Uterus (tissue), 4 donors: Measurements from ENCODE around the gene ARHGAP4. TPM values are rescaled to one million over a fixed set of nuclear protein-coding genes. Genes with fewer than 3 reads are reported as not detected.

ENCODE experiments used
- DNase-seq, 2 donors: peaks; one replicate each; pipeline ENCODE4 v3.0.0-alpha.2; 2019 to 2020
- H3K27ac ChIP-seq, 2 donors: fragments of 200-600 bp; sonication (generic); 1 replicate in 1 of 2; 2 replicates in 1 of 2; pipeline ENCODE4 v1.5.1; 2016 to 2018
- H3K27me3 ChIP-seq, 2 donors: fragments of 200-600 bp; sonication (generic); one replicate each; pipeline ENCODE4 v1.5.1; 2018 to 2019; ENCODE audit warnings: control low read depth in 1 of 2
- H3K36me3 ChIP-seq, 2 donors: fragments of 200-600 bp; sonication (generic); one replicate each; pipeline ENCODE4 v1.5.1; 2019; ENCODE audit warnings: control low read depth in 1 of 2
- H3K4me1 ChIP-seq, 2 donors: fragments of 200-600 bp; sonication (generic); one replicate each; pipeline ENCODE4 v1.5.1; 2018 to 2019; ENCODE audit warnings: control low read depth in 1 of 2
- H3K4me3 ChIP-seq, 2 donors: fragments of 200-600 bp; sonication (generic); 1 replicate in 1 of 2; 2 replicates in 1 of 2; pipeline ENCODE4 v1.5.1; 2018 to 2019; ENCODE audit warnings: mild to moderate bottlenecking in 1 of 2
- H3K9me3 ChIP-seq, 2 donors: fragments of 200-600 bp; sonication (generic); one replicate each; pipeline ENCODE4 v1.5.1; 2019; ENCODE audit warnings: control low read depth in 1 of 2
- POLR2A ChIP-seq, 2 donors: fragments of 450-650 bp; IDR thresholded peaks; one replicate each; pipeline ENCODE4 v1.6.1; 2016; ENCODE audit warnings: antibody characterized with exemption in 2 of 2, mild to moderate bottlenecking in 1 of 2, moderate library complexity in 1 of 2
- intact Hi-C: fragments of 100-400 bp; cut with DNase I; formaldehyde crosslinking; loops from one replicate; pipeline ENCODE4 v1.15.1; 2023; ENCODE audit warnings: low total_unique reads
- total RNA-seq, 4 donors: library from RNA; depleted of rRNA in 3 of 4; stranded (reverse); fragments of >200 nt in 3 of 4; gene quantifications; one replicate each; pipeline versions ENCODE4 v1.1.0 to v1.2.4, GENCODE V29; 2014 to 2023
- TF ChIP-seq, protein P1 (sequence below), 4 experiments: fragments of 200-600 bp in 2 of 4; fragments of 450-650 bp in 2 of 4; sonication (generic) in 2 of 4; IDR thresholded peaks; one replicate each; pipeline ENCODE4 v1.5.1; 2016 to 2019; ENCODE audit warnings: antibody characterized with exemption in 4 of 4, mild to moderate bottlenecking in 2 of 4, moderate library complexity in 1 of 4
- donor health status: DM: yes; HTN: yes; CAD: no.

Gene ARHGAP4
- total RNA-seq = 10 to 100 TPM in 2 of 4 donors, 1 to 10 TPM in 2; 5.1 to 28.3 (median 15.8) TPM

- Histone ChIP-seq H3K9me3 (no peaks in the 10 kb centered on the region), H3K27ac (peak within 1 kb of the TSS; percentile 92 to 97), H3K4me1 (peaks cover 3 to 9% of the 10 kb centered on the region in 2 donors), H3K4me3 (peak within 1 kb of the TSS in 1 of 2 donors; percentile 71), H3K36me3 (no peaks in the 10 kb centered on the region), H3K27me3 (no peaks in the 10 kb centered on the region)
- DNase-seq = no peak
- intact Hi-C loops = no loop called here
- no peak for TF ChIP-seq POLR2A (IDR thresholded peaks at IDR 0.05)
- TF ChIP-seq, protein P1, sequence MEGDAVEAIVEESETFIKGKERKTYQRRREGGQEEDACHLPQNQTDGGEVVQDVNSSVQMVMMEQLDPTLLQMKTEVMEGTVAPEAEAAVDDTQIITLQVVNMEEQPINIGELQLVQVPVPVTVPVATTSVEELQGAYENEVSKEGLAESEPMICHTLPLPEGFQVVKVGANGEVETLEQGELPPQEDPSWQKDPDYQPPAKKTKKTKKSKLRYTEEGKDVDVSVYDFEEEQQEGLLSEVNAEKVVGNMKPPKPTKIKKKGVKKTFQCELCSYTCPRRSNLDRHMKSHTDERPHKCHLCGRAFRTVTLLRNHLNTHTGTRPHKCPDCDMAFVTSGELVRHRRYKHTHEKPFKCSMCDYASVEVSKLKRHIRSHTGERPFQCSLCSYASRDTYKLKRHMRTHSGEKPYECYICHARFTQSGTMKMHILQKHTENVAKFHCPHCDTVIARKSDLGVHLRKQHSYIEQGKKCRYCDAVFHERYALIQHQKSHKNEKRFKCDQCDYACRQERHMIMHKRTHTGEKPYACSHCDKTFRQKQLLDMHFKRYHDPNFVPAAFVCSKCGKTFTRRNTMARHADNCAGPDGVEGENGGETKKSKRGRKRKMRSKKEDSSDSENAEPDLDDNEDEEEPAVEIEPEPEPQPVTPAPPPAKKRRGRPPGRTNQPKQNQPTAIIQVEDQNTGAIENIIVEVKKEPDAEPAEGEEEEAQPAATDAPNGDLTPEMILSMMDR (IDR thresholded peaks at IDR 0.05) = no peak
Measured at GRCh38 chrX:153925739-153926551, at the start of gene ARHGAP4. TSS of gene ARHGAP4 (minus strand) at chrX:153926264. CDS start at chrX:153926202, 62 bp downstream.

DNA sequence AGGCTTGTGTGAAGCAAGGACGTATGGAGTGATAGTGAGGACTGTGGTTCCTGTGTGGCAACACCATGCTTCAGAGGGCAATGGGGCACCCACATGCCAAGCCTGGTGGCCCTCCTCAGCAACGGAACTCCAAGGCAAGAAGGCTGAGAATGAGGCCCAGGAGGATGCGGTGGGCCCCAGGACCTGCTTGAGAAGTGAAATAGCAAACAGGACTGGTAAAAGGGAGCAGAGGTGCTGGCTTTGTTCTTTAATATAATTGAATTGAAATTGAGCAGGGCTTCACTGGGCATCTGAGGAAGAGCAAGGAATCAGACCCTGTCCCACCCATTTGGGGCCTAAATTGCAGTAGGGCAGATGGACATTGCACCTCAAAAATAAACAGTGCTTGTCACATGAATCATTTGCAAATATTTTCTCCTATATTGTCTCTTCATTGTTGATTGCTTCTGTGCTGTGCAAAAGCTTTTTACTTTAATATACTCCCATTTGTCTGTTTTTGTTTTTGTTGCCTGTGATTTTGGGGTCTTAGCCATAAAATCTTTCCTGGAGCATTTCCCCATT is 48.7 kb upstream of the ARHGAP4 start:
- Histone ChIP-seq H3K4me1 (peaks cover 0 to 5% of the 10 kb centered on the region in 2 donors), H3K4me3 (no peak overlapping the region), H3K36me3 (no peaks in the 10 kb centered on the region), H3K27ac (peak overlapping the region in 1 of 2 donors; percentile 7), H3K27me3 (no peaks in the 10 kb centered on the region), H3K9me3 (no peaks in the 10 kb centered on the region)
- DNase-seq = no peak
- TF ChIP-seq POLR2A (IDR thresholded peaks at IDR 0.05) = no peak
- TF ChIP-seq, protein P1 (IDR thresholded peaks at IDR 0.05) = no peak
- intact Hi-C loops = no loop called here

DNA sequence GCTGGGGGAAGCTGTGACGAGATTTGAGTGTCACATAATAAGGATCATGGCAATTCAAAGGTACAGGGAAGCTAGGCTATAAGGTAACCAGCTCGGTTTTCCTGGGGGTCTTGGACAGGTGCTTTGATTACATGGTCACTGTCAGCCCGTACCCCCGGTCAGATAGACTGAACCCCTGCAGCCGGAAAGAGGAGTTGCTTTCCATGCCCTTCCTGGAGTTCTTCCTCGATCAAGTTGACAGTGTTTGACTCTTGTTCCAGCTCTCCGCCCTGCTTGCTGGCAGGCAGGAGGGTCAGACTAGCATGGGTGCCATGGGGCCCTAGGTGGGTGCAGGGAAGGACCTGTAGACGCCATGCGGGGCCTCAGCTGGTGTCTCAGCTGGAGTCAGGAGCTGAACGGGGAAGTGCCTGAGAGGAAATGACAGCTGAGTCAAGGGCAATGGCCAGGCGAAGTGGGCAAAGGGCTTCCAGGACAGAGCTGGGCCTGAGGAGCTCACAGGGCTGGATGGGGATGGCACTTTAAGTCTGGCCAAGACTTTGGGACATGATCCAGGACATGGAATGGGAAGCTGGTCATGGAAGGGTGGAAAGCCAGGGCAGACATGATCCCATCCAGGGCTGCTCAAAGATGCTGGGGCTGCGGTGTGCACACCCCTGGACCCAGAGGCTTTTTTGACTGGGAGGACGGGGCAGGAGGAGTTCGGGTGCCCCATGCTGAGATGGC is 48.1 kb upstream of the ARHGAP4 start:
- no peak for DNase-seq
- Histone ChIP-seq H3K9me3 (no peaks in the 10 kb centered on the region), H3K27me3 (no peaks in the 10 kb centered on the region), H3K27ac (peak overlapping the region; percentile 99), H3K4me3 (no peak overlapping the region), H3K4me1 (peaks cover 0 to 5% of the 10 kb centered on the region in 2 donors), H3K36me3 (no peaks in the 10 kb centered on the region)
- intact Hi-C loops = no loop called here
- TF ChIP-seq, protein P1 (IDR thresholded peaks at IDR 0.05) = no peak
- TF ChIP-seq POLR2A (IDR thresholded peaks at IDR 0.05) = no peak

GRCh38 chrX:153973127-153974002 is 47.3 kb upstream of the ARHGAP4 start:
- Histone ChIP-seq H3K36me3 (no peaks in the 10 kb centered on the region), H3K4me3 (peak overlapping the region; percentile 52 to 96), H3K9me3 (no peaks in the 10 kb centered on the region), H3K4me1 (peaks cover 0 to 5% of the 10 kb centered on the region in 2 donors), H3K27me3 (no peaks in the 10 kb centered on the region), H3K27ac (peak overlapping the region; percentile 99)
- TF ChIP-seq, protein P1 (IDR thresholded peaks at IDR 0.05) = no peak
- TF ChIP-seq POLR2A (IDR thresholded peaks at IDR 0.05) = no peak
- intact Hi-C loops = no loop called here
- DNase-seq = no peak
